SK-N-SH (cell line): ENCODE measurements around the gene LHB. TPM values are rescaled to one million over a fixed set of nuclear protein-coding genes. Genes with fewer than 3 reads are reported as not detected.

Experiments
- CTCF ChIA-PET: fragments of 300-600, 350-600 bp; formaldehyde crosslinking; extraction: SDS; loops from one replicate; lab custom pipeline; 2021; lab: Yijun Ruan, JAX
- POLR2A ChIA-PET: fragments of 350-600 bp; sonication (Branson Sonifier 250); formaldehyde crosslinking; extraction: SDS; loops from one replicate; lab custom pipeline; 2020; ENCODE audit warnings: antibody characterized with exemption, inconsistent platforms; lab: Yijun Ruan, JAX
- DNase-seq: peaks from one replicate; pipeline ENCODE4 v3.0.0; 2012
- H2AFZ ChIP-seq: fragments of 200-600 bp; sonication (generic); 2 replicates; pipeline ENCODE4 v1.8.1; 2016; ENCODE audit warnings: antibody characterized with exemption, mild to moderate bottlenecking, low read depth
- H3F3A ChIP-seq: fragments of 200-600 bp; sonication (generic); replicated peaks from 2 replicates; pipeline ENCODE3; 2016; ENCODE audit warnings: antibody characterized with exemption, mild to moderate bottlenecking; ENCODE audit not compliant: insufficient read depth
- H3K27ac ChIP-seq, 2 experiments: fragments of 200-500 bp in 1 of 2; fragments of 200-600 bp in 1 of 2; sonication (Bioruptor generic) in 1 of 2; sonication (generic), shearing (Covaris generic) in 1 of 2; 2 replicates each; pipeline versions ENCODE4 v1.5.1 to v1.6.1; 2014 to 2016; ENCODE audit warnings: low read depth in 2 of 2, inconsistent platforms in 1 of 2, low read length in 1 of 2, mild to moderate bottlenecking in 1 of 2, mixed read lengths in 1 of 2
- H3K27me3 ChIP-seq: fragments of 200-600 bp; sonication (generic), shearing (Covaris generic); 2 replicates; pipeline ENCODE4 v1.6.1; 2016; ENCODE audit warnings: mixed run types; ENCODE audit not compliant: insufficient read depth
- H3K36me3 ChIP-seq, 2 experiments: fragments of 200-500 bp in 1 of 2; fragments of 200-600 bp in 1 of 2; sonication (Bioruptor generic) in 1 of 2; sonication (generic) in 1 of 2; replicated peaks in 1 of 2; 2 replicates each; pipeline versions ENCODE3 to v1.5.1; 2014 to 2016; ENCODE audit warnings: low read length in 1 of 2, mild to moderate bottlenecking in 1 of 2; ENCODE audit not compliant: insufficient read depth in 2 of 2, control insufficient read depth in 1 of 2
- H3K4me1 ChIP-seq, 2 experiments: fragments of 200-500 bp in 1 of 2; fragments of 200-600 bp in 1 of 2; sonication (Bioruptor generic) in 1 of 2; sonication (generic), shearing (Covaris generic) in 1 of 2; 2 replicates each; pipeline versions ENCODE4 v1.5.1 to v1.6.1; 2014 to 2016; ENCODE audit warnings: low read depth in 1 of 2, low read length in 1 of 2, mixed run types in 1 of 2; ENCODE audit not compliant: insufficient read depth in 2 of 2, control insufficient read depth in 1 of 2
- H3K4me2 ChIP-seq: fragments of 200-600 bp; sonication (generic), shearing (Covaris generic); 2 replicates; pipeline ENCODE4 v1.6.1; 2017; ENCODE audit warnings: mixed run types
- H3K4me3 ChIP-seq, 2 experiments: fragments of 200-500 bp in 1 of 2; fragments of 200-600 bp in 1 of 2; sonication (Bioruptor generic) in 1 of 2; sonication (generic), shearing (Covaris generic) in 1 of 2; 2 replicates each; pipeline versions ENCODE4 v1.5.1 to v1.8.1; 2014 to 2016; ENCODE audit warnings: low read depth in 2 of 2, inconsistent platforms in 1 of 2, low read length in 1 of 2, mild to moderate bottlenecking in 1 of 2, mixed read lengths in 1 of 2, moderate library complexity in 1 of 2
- H3K79me2 ChIP-seq: fragments of 200-600 bp; sonication (generic); 2 replicates; pipeline ENCODE4 v1.8.1; 2017; ENCODE audit warnings: mild to moderate bottlenecking; ENCODE audit not compliant: insufficient read depth
- H3K9ac ChIP-seq: fragments of 200-600 bp; sonication (generic); 2 replicates; pipeline ENCODE4 v1.6.1; 2017; ENCODE audit warnings: mixed run types
- H3K9me2 ChIP-seq: fragments of 200-600 bp; sonication (generic); 2 replicates; pipeline ENCODE4 v1.6.1; 2017; ENCODE audit warnings: mixed run types
- H3K9me3 ChIP-seq: fragments of 200-600 bp; sonication (generic); 2 replicates; pipeline ENCODE4 v1.6.1; 2017; ENCODE audit warnings: mixed run types, mild to moderate bottlenecking, moderate library complexity
- H4K20me1 ChIP-seq: fragments of 200-600 bp; sonication (generic); 2 replicates; pipeline ENCODE4 v1.6.1; 2017; ENCODE audit warnings: mild to moderate bottlenecking, mixed run types; ENCODE audit not compliant: insufficient read depth
- CHD2 ChIP-seq: fragments of 150-350 bp; IDR thresholded peaks from 2 replicates; pipeline ENCODE4 v1.6.1; 2018; ENCODE audit warnings: low read length; ENCODE audit not compliant: partially characterized antibody
- ELF1 ChIP-seq: IDR thresholded peaks from 2 replicates; pipeline ENCODE4 v1.4.0; 2012
- MEF2A ChIP-seq: IDR thresholded peaks from 2 replicates; pipeline ENCODE4 v1.4.0; 2012; ENCODE audit warnings: low read depth, borderline replicate concordance
- RAD21 ChIP-seq: IDR thresholded peaks from 2 replicates; pipeline ENCODE4 v1.6.1; 2012; ENCODE audit warnings: mild to moderate bottlenecking, low read length
- RFX5 ChIP-seq: IDR thresholded peaks from 2 replicates; pipeline ENCODE4 v1.6.1; 2012; ENCODE audit warnings: mild to moderate bottlenecking, improper control_type of control experiment, low read length
- TAF1 ChIP-seq: IDR thresholded peaks from 2 replicates; pipeline ENCODE4 v1.6.1; 2012; ENCODE audit warnings: low read depth, mild to moderate bottlenecking, low read length, moderate library complexity, borderline replicate concordance
- TEAD4 ChIP-seq: IDR thresholded peaks from 2 replicates; pipeline ENCODE4 v1.4.0; 2012; ENCODE audit warnings: mild to moderate bottlenecking, borderline replicate concordance; ENCODE audit not compliant: insufficient read depth
- YY1 ChIP-seq: IDR thresholded peaks from 2 replicates; pipeline ENCODE4 v1.4.0; 2012; ENCODE audit warnings: low read depth, mild to moderate bottlenecking
- WGBS: methylation state at CpG from one replicate; pipeline ENCODE4 v1.1.6; 2017; ENCODE audit warnings: low lambda C conversion rate; 5-methylcytosine and 5-hydroxymethylcytosine counted together
- polyA plus RNA-seq, 3 experiments: library from polyadenylated mRNA; depleted of rRNA; stranded (reverse); fragments of >200 nt; gene quantifications; 2 replicates each; pipeline ENCODE4 v1.2.3, GENCODE V29; 2012
- TF ChIP-seq, protein P1 (sequence below): fragments of 150-350 bp; IDR thresholded peaks from 2 replicates; pipeline ENCODE4 v1.6.1; 2016; ENCODE audit warnings: mild to moderate bottlenecking, low read depth, low read length
- TF ChIP-seq, protein P2 (sequence below): fragments of 200-600 bp; sonication (generic); IDR thresholded peaks from 2 replicates; pipeline ENCODE4 v1.6.1; 2017; ENCODE audit warnings: antibody characterized with exemption, mild to moderate bottlenecking, moderate library complexity
- TF ChIP-seq, protein P3 (sequence below): IDR thresholded peaks from 2 replicates; pipeline ENCODE4 v1.4.0; 2012; ENCODE audit warnings: low read depth

LHB gene
- polyA plus RNA-seq, 1 of the 3 experiments (the other 2 are of a cell fraction) = 0.13 TPM

DNA sequence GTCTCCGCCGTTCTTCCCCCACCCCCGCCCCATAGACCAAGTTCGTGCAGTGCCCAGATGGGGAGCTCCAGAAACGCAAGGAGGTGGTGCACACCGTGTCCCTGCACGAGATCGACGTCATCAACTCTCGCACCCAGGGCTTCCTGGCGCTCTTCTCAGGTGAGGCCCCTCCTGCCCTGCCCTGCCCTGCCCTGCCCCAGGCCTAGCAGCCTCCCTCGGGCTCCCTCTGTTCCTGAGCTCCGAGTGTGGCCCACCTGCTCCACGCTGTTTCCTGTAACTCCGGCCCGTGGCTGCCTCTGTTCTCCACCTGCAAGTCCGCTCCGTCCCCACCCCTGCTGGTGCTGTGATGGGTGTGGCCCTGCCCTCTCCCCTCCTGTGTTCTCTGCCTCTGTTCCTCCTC lies 6.4 kb downstream of the LHB start:
- Histone ChIP-seq H3K4me2 (no peak overlapping the region), H2AFZ (no peak overlapping the region), H3K36me3 (peaks cover 7 to 59% of the 10 kb centered on the region in 2 experiments), H3K27ac (no peak overlapping the region), H3K9me2 (no peaks in the 10 kb centered on the region), H3K79me2 (no peaks in the 10 kb centered on the region), H3K4me1 (no peaks in the 10 kb centered on the region), H3K9me3 (no peaks in the 10 kb centered on the region), H3K9ac (no peak overlapping the region), H3K27me3 (no peaks in the 10 kb centered on the region), H3K4me3 (no peak overlapping the region), H4K20me1 (no peaks in the 10 kb centered on the region), H3F3A (peaks cover 7% of the 10 kb centered on the region)
- CTCF ChIA-PET = interaction anchor here (0.6 to 8.6 kb wide), 5 partner anchors 9 to 224 kb away, joined by 3 to 68 read pairs (median 3); no protein-coding TSS in a partner anchor
- 88% methylated on average over 18 of the region's 18 CpGs for WGBS
- POLR2A ChIA-PET = interaction anchor here (0.6 to 2.4 kb wide), 2 partner anchors 9 kb away, joined by 3 to 7 read pairs; no protein-coding TSS in a partner anchor
- TF ChIP-seq TEAD4 (no peak), CHD2 (no peak), RFX5 (no peak)
- TF ChIP-seq, protein P1, sequence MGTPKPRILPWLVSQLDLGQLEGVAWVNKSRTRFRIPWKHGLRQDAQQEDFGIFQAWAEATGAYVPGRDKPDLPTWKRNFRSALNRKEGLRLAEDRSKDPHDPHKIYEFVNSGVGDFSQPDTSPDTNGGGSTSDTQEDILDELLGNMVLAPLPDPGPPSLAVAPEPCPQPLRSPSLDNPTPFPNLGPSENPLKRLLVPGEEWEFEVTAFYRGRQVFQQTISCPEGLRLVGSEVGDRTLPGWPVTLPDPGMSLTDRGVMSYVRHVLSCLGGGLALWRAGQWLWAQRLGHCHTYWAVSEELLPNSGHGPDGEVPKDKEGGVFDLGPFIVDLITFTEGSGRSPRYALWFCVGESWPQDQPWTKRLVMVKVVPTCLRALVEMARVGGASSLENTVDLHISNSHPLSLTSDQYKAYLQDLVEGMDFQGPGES = no peak
- TF ChIP-seq, protein P2, sequence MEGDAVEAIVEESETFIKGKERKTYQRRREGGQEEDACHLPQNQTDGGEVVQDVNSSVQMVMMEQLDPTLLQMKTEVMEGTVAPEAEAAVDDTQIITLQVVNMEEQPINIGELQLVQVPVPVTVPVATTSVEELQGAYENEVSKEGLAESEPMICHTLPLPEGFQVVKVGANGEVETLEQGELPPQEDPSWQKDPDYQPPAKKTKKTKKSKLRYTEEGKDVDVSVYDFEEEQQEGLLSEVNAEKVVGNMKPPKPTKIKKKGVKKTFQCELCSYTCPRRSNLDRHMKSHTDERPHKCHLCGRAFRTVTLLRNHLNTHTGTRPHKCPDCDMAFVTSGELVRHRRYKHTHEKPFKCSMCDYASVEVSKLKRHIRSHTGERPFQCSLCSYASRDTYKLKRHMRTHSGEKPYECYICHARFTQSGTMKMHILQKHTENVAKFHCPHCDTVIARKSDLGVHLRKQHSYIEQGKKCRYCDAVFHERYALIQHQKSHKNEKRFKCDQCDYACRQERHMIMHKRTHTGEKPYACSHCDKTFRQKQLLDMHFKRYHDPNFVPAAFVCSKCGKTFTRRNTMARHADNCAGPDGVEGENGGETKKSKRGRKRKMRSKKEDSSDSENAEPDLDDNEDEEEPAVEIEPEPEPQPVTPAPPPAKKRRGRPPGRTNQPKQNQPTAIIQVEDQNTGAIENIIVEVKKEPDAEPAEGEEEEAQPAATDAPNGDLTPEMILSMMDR = no peak
- TF ChIP-seq, protein P3, sequence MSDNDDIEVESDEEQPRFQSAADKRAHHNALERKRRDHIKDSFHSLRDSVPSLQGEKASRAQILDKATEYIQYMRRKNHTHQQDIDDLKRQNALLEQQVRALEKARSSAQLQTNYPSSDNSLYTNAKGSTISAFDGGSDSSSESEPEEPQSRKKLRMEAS = no peak
- no peak for DNase-seq

DNA sequence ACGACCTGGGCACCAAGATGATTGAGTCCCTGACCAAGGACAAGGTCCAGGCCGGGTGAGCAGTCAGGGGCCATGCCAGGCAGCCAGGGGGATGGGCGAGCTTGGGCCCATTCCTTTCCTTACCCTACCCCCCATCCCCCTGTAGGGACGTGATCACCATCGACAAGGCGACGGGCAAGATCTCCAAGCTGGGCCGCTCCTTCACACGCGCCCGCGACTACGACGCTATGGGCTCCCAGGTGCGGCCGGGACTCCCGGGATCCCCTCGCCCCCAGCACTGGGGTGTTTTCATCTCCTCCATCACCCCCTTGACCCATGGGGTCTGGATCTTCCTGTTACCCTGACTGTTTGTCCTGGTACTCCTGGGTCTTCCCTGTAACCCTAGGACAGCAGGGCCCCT lies 7.1 kb downstream of the LHB start:
- TF ChIP-seq RAD21 = no peak
- TF ChIP-seq, protein P1 = no peak
- TF ChIP-seq TAF1 = no peak
- no peak for TF ChIP-seq YY1
- TF ChIP-seq ELF1 = no peak
- no peak for TF ChIP-seq TEAD4
- TF ChIP-seq MEF2A = no peak
- TF ChIP-seq, all 33 proteins: peak for 0
- Histone ChIP-seq H3K27me3 (no peaks in the 10 kb centered on the region), H3K4me3 (no peak overlapping the region), H3K9me3 (no peaks in the 10 kb centered on the region), H3K36me3 (peaks cover 9 to 59% of the 10 kb centered on the region in 2 experiments), H3K4me1 (no peaks in the 10 kb centered on the region), H3K79me2 (no peaks in the 10 kb centered on the region), H3K4me2 (no peak overlapping the region), H3K9me2 (no peaks in the 10 kb centered on the region), H4K20me1 (no peaks in the 10 kb centered on the region), H3K27ac (no peak overlapping the region), H3K9ac (no peak overlapping the region), H2AFZ (no peak overlapping the region), H3F3A (peaks cover 7% of the 10 kb centered on the region)
- 96% methylated on average over 17 of the region's 18 CpGs for WGBS
- no peak for DNase-seq
- ChIA-PET CTCF (interaction anchor here (0.6 to 8.6 kb wide), 5 partner anchors 8 to 224 kb away, joined by 3 to 68 read pairs (median 5); partner anchors contain the start of gene RUVBL2), POLR2A (interaction anchor here (1.2 to 2.4 kb wide), 2 partner anchors 8 to 10 kb away, joined by 7 read pairs; partner anchors contain the start of gene LHB)
